GM18858 (cell line): Measurements from ENCODE around the gene TRIM66.

ENCODE experiments used
- ATAC-seq: cut with Tn5 transposase; IDR thresholded peaks from one replicate; pipeline ENCODE4 v1.9.1; 2021; ENCODE audit not compliant: unreplicated experiment

The TRIM66 gene

DNA sequence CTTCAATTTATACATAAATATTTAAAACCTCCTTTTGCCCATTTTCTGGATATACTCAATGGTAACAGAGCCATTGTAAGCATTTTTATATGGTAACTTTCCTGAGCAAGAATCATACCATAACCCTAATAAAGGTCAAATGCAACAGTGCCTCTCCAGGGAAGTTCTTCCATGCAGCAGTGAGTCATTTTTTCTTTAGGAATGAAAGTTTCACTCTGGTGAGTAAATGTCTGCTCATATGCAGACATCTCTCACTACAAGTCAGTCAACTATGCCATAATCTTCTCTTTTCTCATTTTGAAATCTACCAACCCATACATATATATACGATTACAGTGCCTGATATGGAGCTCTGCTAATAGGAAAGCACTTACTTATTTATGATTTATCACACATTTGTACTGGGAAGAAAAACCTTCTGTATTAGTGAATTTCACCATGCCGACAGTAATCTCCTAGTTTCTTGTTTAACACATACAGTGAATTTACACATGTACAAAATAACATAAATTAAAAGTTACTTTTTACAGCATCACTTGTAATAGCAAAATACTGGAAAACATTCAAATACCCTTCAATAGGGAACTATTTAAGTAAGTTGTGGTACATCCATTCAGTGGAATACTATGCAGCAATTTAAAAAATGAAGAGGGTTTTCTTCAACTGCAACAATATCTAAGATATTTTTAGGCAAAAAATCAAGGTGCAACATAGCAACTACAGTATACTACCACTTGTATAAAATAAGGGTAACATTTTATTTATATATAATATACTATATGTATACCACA lies 104.5 kb downstream of the TRIM66 start:
- no peak for ATAC-seq

GRCh38 chr11:8574798-8575197 lies 107.7 kb downstream of the TRIM66 start:
- no peak for ATAC-seq

- ATAC-seq, result no peak
Measured at GRCh38 chr11:8573777-8574176, 108.7 kb downstream of the TRIM66 start.

- ATAC-seq, result no peak
Measured at GRCh38 chr11:8567602-8568198, 114.8 kb downstream of the TRIM66 start.

DNA sequence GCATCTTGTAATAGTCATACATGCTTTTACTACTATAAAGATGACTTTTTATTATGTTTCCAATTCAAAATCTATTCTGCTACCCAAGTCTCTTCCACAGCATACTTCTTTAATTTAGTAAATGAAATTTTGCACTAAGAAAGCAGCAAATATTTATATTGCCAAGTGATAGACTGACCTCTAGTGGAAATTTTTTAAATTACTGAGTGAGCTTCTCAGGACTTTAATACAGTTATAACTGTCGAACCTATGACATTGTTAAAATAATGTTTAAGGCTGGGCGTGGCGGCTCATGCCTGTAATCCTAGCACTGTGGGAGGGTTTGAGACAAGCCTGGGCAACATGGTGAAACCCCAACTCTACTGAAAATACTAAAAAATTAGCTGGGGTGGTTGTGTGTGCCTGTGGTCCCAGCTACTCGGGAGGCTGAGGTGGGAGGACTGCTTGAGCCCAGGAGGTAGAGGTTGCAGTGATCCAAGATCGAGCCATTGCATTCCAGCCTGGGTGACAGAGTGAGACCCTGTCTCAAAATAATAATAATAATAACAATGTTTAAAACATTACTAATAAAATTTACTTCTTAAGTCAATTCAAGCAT lies 115.8 kb downstream of the TRIM66 start:
- no peak for ATAC-seq

DNA sequence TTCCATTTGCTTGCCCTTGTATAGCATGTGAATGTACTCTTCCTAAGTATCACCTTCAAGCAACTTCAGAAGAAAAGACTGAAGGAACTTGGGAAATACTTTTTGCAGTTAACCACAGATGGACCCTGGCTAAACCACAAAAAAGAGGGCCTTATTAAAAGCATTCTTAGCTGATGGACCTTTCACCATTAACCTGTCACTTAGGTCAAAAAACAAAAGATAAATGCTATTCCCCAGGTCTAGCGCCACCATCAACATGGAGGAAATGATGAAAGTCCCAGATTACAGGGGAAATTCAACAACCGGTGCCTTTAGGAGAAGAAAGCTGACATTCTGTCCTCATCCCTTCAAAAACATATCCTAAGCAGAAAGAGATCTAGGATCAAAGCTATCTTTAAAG lies 117.9 kb downstream of the TRIM66 start:
- ATAC-seq, result no peak
